A549 (cell line): ENCODE results near the gene RGMA. TPM values are rescaled to one million over a fixed set of nuclear protein-coding genes. Genes with fewer than 3 reads are reported as not detected.

Experiments used
- ATAC-seq, 2 experiments: fragments of 200-7000 bp in 1 of 2; fragments of >200 bp in 1 of 2; cut with Nextera tagmentation in 1 of 2; cut with Tn5 transposase in 1 of 2; 3 replicates each; pipeline versions ENCODE4 v1.8.0 to v1.9.1; 2018 to 2020; ENCODE audit warnings: mild to moderate bottlenecking in 1 of 2, moderate library complexity in 1 of 2
- CTCF ChIA-PET: fragments of 300-600 bp; sonication (Branson Sonifier 250); formaldehyde crosslinking; extraction: SDS; loops from one replicate; lab custom pipeline; 2021; ENCODE audit warnings: antibody characterized with exemption, inconsistent platforms; lab: Yijun Ruan, JAX
- POLR2A ChIA-PET: fragments of 350-600 bp; formaldehyde crosslinking; extraction: SDS; loops from one replicate; lab custom pipeline; 2021; ENCODE audit warnings: antibody characterized with exemption, inconsistent platforms; lab: Yijun Ruan, JAX
- DNase-seq, 2 experiments: peaks; one replicate each; pipeline versions ENCODE4 v3.0.0 to v3.0.0-alpha.2; 2011 to 2016; ENCODE audit warnings: low read depth in 1 of 2, low spot score in 1 of 2
- FAIRE-seq: peaks from 2 replicates; lab custom pipeline; 2011; peaks lifted over from hg19 to GRCh38; lab: Jason Lieb, UNC
- H3K27ac ChIP-seq, 2 experiments: fragments of >200 bp; sonication (Bioruptor Twin); formaldehyde crosslinking; 3 replicates each; pipeline ENCODE4 v1.5.1; 2016 to 2017
- H3K4me1 ChIP-seq: fragments of >200 bp; sonication (Bioruptor Twin); formaldehyde crosslinking; 3 replicates; pipeline ENCODE4 v1.6.1; 2016
- H3K4me2 ChIP-seq: fragments of >200 bp; sonication (Bioruptor Twin); formaldehyde crosslinking; 3 replicates; pipeline ENCODE4 v1.6.1; 2016
- H3K4me3 ChIP-seq: fragments of >200 bp; sonication (Bioruptor Twin); formaldehyde crosslinking; 3 replicates; pipeline ENCODE4 v1.5.1; 2016
- H3K9me3 ChIP-seq: fragments of >200 bp; sonication (Bioruptor Twin); formaldehyde crosslinking; 3 replicates; pipeline ENCODE4 v1.6.1; 2016
- CBX8 ChIP-seq: fragments of 200-600 bp; sonication (generic); IDR thresholded peaks from 2 replicates; pipeline ENCODE4 v1.6.1; 2016
- CEBPB ChIP-seq, 2 experiments: fragments of >200 bp in 1 of 2; sonication (Bioruptor Twin) in 1 of 2; formaldehyde crosslinking in 1 of 2; IDR thresholded peaks; 2 replicates each; pipeline ENCODE4 v1.6.1; 2012 to 2016
- CHD2 ChIP-seq: fragments of 150-350 bp; IDR thresholded peaks from 2 replicates; pipeline ENCODE4 v1.6.1; 2014; ENCODE audit warnings: low read length; ENCODE audit not compliant: partially characterized antibody
- CHD4 ChIP-seq: fragments of 200-600 bp; sonication (generic); IDR thresholded peaks from 2 replicates; pipeline ENCODE4 v1.6.1; 2016; ENCODE audit warnings: antibody characterized with exemption, mild to moderate bottlenecking, borderline replicate concordance
- EP300 ChIP-seq, 2 experiments: fragments of >200 bp; sonication (Bioruptor Twin); formaldehyde crosslinking; IDR thresholded peaks; 2 replicates in 1 of 2; 3 replicates in 1 of 2; pipeline ENCODE4 v1.6.1; 2016 to 2017
- GATA3 ChIP-seq: IDR thresholded peaks from 2 replicates; pipeline ENCODE4 v1.6.1; 2012; ENCODE audit warnings: borderline replicate concordance
- HEYL ChIP-seq: fragments of 250-450 bp; sonication (Bioruptor Pico); IDR thresholded peaks from 2 replicates; pipeline ENCODE4 v1.8.0; 2021; ENCODE audit warnings: mild to moderate bottlenecking, moderate library complexity
- HOXB5 ChIP-seq: fragments of 250-450 bp; sonication (Bioruptor Pico); IDR thresholded peaks from 2 replicates; pipeline ENCODE4 v1.5.0; 2020; ENCODE audit warnings: mild to moderate bottlenecking, moderate library complexity
- JUN ChIP-seq, 2 experiments: fragments of >200 bp; sonication (Bioruptor Twin); formaldehyde crosslinking; IDR thresholded peaks; 2 replicates in 1 of 2; 3 replicates in 1 of 2; pipeline ENCODE4 v1.6.1; 2016 to 2017
- JUNB ChIP-seq: fragments of >200 bp; sonication (Bioruptor Twin); formaldehyde crosslinking; IDR thresholded peaks from 2 replicates; pipeline ENCODE4 v1.6.1; 2016
- KDM1A ChIP-seq: fragments of 200-600 bp; sonication (generic); IDR thresholded peaks from 2 replicates; pipeline ENCODE4 v1.6.1; 2016; ENCODE audit warnings: low read depth, mild to moderate bottlenecking
- MAZ ChIP-seq: fragments of 150-350 bp; IDR thresholded peaks from 2 replicates; pipeline ENCODE4 v1.6.1; 2014; ENCODE audit warnings: antibody characterized with exemption, low read depth, low read length, borderline replicate concordance
- NPAS2 ChIP-seq: fragments of 250-450 bp; sonication (Bioruptor Pico); IDR thresholded peaks from 2 replicates; pipeline ENCODE4 v1.8.0; 2022; ENCODE audit warnings: mild to moderate bottlenecking, moderate library complexity, borderline replicate concordance
- NR3C1 ChIP-seq: fragments of >200 bp; sonication (Bioruptor Twin); formaldehyde crosslinking; IDR thresholded peaks from 3 replicates; pipeline ENCODE4 v1.6.1; 2017
- POLR2A ChIP-seq: IDR thresholded peaks from 2 replicates; pipeline ENCODE4 v1.6.1; 2012; ENCODE audit warnings: mild to moderate bottlenecking, low read length
- POLR2AphosphoS2 ChIP-seq: conservative IDR thresholded peaks from 2 replicates; pipeline ENCODE4 v1.6.1; 2012; ENCODE audit warnings: low read length, improper control_type of control experiment, inconsistent platforms
- RAD21 ChIP-seq, 2 experiments: fragments of >200 bp in 1 of 2; sonication (Bioruptor Twin) in 1 of 2; formaldehyde crosslinking in 1 of 2; IDR thresholded peaks in 1 of 2; conservative IDR thresholded peaks in 1 of 2; 2 replicates in 1 of 2; 3 replicates in 1 of 2; pipeline ENCODE4 v1.6.1; 2012 to 2018; ENCODE audit warnings: inconsistent platforms in 1 of 2
- SMC3 ChIP-seq: fragments of >200 bp; sonication (Bioruptor Twin); formaldehyde crosslinking; IDR thresholded peaks from 3 replicates; pipeline ENCODE4 v1.6.1; 2018; ENCODE audit warnings: inconsistent platforms
- TP53 ChIP-seq: fragments of 250-450 bp; sonication (Bioruptor Pico); IDR thresholded peaks from 2 replicates; pipeline ENCODE4 v1.5.0; 2021; ENCODE audit warnings: mild to moderate bottlenecking, moderate library complexity
- USF2 ChIP-seq: fragments of 450-650 bp; IDR thresholded peaks from 2 replicates; pipeline ENCODE4 v1.6.1; 2014; ENCODE audit warnings: antibody characterized with exemption
- ZFP36 ChIP-seq: fragments of 450-650 bp; IDR thresholded peaks from 2 replicates; pipeline ENCODE4 v1.6.1; 2014; ENCODE audit warnings: borderline replicate concordance; ENCODE audit not compliant: partially characterized antibody
- WGBS: methylation state at CpG from one replicate; pipeline ENCODE4 v1.1.6; 2017; ENCODE audit errors: missing lambda C conversion rate; 5-methylcytosine and 5-hydroxymethylcytosine counted together
- polyA plus RNA-seq, 4 experiments: library from polyadenylated mRNA; depleted of rRNA in 3 of 4; stranded (reverse); fragments of >200 nt; fragmentation: RNase III in 1 of 4; extraction: RNeasy Plus Mini Kit Qiagen cat#74134 plus additional on column Dnase treatment in 1 of 4; gene quantifications; 2 replicates in 3 of 4; 3 replicates in 1 of 4; pipeline ENCODE4 v1.2.3, GENCODE V29; 2011 to 2017
- TF ChIP-seq, protein P1 (sequence below): fragments of >200 bp; sonication (Bioruptor Twin); formaldehyde crosslinking; IDR thresholded peaks from 3 replicates; pipeline ENCODE4 v1.6.1; 2016
- TF ChIP-seq, protein P2 (sequence below): fragments of 250-450 bp; sonication (Bioruptor Pico); IDR thresholded peaks from 2 replicates; pipeline ENCODE4 v1.5.0; 2020; ENCODE audit warnings: low read depth, mild to moderate bottlenecking, moderate library complexity
- TF ChIP-seq, protein P3 (sequence below): IDR thresholded peaks from 2 replicates; pipeline ENCODE4 v1.6.1; 2012; ENCODE audit warnings: low read depth, borderline replicate concordance

The RGMA gene
- polyA plus RNA-seq, 2 of the 4 experiments (the other 2 are of a cell fraction) = 0.22 TPM; not detected in 1

DNA sequence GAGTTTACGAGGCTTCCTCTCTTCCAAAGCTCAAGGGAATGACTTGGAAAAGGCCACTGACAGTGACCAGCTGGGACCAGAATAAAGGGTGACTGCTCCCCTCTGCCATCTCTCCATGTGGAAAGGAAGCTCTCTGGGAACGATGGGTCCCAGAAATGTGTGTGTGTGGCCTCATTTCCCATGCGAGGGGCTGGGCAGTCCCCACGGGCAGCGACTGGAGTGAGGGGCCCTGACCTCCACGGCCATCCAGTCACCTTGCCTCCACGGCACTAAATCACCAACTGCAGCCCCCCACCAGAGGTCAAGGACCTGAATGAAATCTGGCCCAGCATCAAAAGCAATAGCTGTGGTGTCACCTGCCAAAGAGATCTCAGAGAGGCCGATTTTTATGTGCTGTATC, 29.6 kb downstream of the RGMA start:
- FAIRE-seq = no peak
- Histone ChIP-seq H3K9me3 (no peaks in the 10 kb centered on the region), H3K4me3 (no peak overlapping the region), H3K4me2 (no peak overlapping the region), H3K4me1 (no peaks in the 10 kb centered on the region), H3K27ac (no peak overlapping the region)
- ChIA-PET CTCF (interaction anchor here (1.3 to 4.1 kb wide), 5 partner anchors 18 to 1060 kb away, joined by 4 to 22 read pairs (median 7); no protein-coding TSS in a partner anchor), POLR2A (no interaction called here)
- no peak for ATAC-seq
- WGBS = 23% methylated on average over 8 of the region's 8 CpGs
- TF ChIP-seq EP300 (IDR thresholded peaks at IDR 0.05) (no peak), CHD2 (no peak), JUN (IDR thresholded peaks at IDR 0.05) (no peak)
- DNase-seq = no peak

- FAIRE-seq (no peak), ATAC-seq (no peak), DNase-seq (no peak)
- H3K27ac ChIP-seq = no peak overlapping the region
- TF ChIP-seq TP53 (CRISPR knock-in tag) = no peak
- no peak for TF ChIP-seq NR3C1
- TF ChIP-seq, protein P1, sequence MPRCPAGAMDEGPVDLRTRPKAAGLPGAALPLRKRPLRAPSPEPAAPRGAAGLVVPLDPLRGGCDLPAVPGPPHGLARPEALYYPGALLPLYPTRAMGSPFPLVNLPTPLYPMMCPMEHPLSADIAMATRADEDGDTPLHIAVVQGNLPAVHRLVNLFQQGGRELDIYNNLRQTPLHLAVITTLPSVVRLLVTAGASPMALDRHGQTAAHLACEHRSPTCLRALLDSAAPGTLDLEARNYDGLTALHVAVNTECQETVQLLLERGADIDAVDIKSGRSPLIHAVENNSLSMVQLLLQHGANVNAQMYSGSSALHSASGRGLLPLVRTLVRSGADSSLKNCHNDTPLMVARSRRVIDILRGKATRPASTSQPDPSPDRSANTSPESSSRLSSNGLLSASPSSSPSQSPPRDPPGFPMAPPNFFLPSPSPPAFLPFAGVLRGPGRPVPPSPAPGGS = no peak
- no peak for TF ChIP-seq CBX8
- TF ChIP-seq SMC3 = no peak
- no peak for TF ChIP-seq MAZ
- TF ChIP-seq NPAS2 (CRISPR knock-in tag) = no peak
- no peak for TF ChIP-seq HEYL
- TF ChIP-seq POLR2A = no peak
- no peak for TF ChIP-seq GATA3
- TF ChIP-seq USF2 = no peak
- no peak for TF ChIP-seq POLR2AphosphoS2
- TF ChIP-seq HOXB5 (CRISPR knock-in tag) = no peak
- no peak for TF ChIP-seq JUNB
- no peak for TF ChIP-seq KDM1A
- TF ChIP-seq CHD2 = no peak
- TF ChIP-seq ZFP36 = no peak
- no peak for TF ChIP-seq RAD21 (conservative IDR thresholded peaks at IDR 0.05 in 1 of 2, IDR thresholded peaks at IDR 0.05 in 1 of 2)
- no peak for TF ChIP-seq CHD4
- H3K9me3 ChIP-seq = no peaks in the 10 kb centered on the region
- ChIA-PET POLR2A (no interaction called here), CTCF (interaction anchor here (1.0 to 4.1 kb wide), 6 partner anchors 12 to 1061 kb away, joined by 4 to 22 read pairs (median 6); no protein-coding TSS in a partner anchor)
- no peak overlapping the region for H3K4me2 ChIP-seq
- WGBS = 55% methylated on average over 18 of the region's 18 CpGs
- no peak overlapping the region for H3K4me3 ChIP-seq
- no peaks in the 10 kb centered on the region for H3K4me1 ChIP-seq
These were observed 30.0 kb downstream of the RGMA start for GRCh38 chr15:93058904-93059427.

- no peaks in the 10 kb centered on the region for H3K9me3 ChIP-seq
- H3K27ac ChIP-seq = no peak overlapping the region
- no peak overlapping the region for H3K4me2 ChIP-seq
- H3K4me3 ChIP-seq = no peak overlapping the region
- TF ChIP-seq, protein P2, sequence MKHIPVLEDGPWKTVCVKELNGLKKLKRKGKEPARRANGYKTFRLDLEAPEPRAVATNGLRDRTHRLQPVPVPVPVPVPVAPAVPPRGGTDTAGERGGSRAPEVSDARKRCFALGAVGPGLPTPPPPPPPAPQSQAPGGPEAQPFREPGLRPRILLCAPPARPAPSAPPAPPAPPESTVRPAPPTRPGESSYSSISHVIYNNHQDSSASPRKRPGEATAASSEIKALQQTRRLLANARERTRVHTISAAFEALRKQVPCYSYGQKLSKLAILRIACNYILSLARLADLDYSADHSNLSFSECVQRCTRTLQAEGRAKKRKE (CRISPR knock-in tag) = no peak
- TF ChIP-seq CEBPB (IDR thresholded peaks at IDR 0.05) = no peak
- TF ChIP-seq MAZ = no peak
- TF ChIP-seq, protein P3, sequence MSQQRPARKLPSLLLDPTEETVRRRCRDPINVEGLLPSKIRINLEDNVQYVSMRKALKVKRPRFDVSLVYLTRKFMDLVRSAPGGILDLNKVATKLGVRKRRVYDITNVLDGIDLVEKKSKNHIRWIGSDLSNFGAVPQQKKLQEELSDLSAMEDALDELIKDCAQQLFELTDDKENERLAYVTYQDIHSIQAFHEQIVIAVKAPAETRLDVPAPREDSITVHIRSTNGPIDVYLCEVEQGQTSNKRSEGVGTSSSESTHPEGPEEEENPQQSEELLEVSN = no peak
- TF ChIP-seq HEYL = no peak
- no peak for FAIRE-seq
- CTCF ChIA-PET = interaction anchor here (1.0 to 4.1 kb wide), 4 partner anchors 11 to 29 kb away, joined by 4 to 22 read pairs (median 13); no protein-coding TSS in a partner anchor
- ATAC-seq = no peak
- no peak for DNase-seq
- WGBS = 25% methylated on average over 8 of the region's 8 CpGs
- POLR2A ChIA-PET = no interaction called here
- H3K4me1 ChIP-seq = no peaks in the 10 kb centered on the region
These were observed 30.9 kb downstream of the RGMA start for GRCh38 chr15:93058128-93058527.
